BJ (cell line): Measurements from ENCODE around the gene TBC1D32. TPM values are rescaled to one million over a fixed set of nuclear protein-coding genes. Genes with fewer than 3 reads are reported as not detected.
A peak's percentile ranks its signal among the peaks of the same experiment; 100 is the strongest.

Experiments
- CTCF ChIA-PET: fragments of 350-600 bp; formaldehyde crosslinking; extraction: SDS; loops from one replicate; lab custom pipeline; 2021; ENCODE audit warnings: antibody characterized with exemption, inconsistent platforms; lab: Yijun Ruan, JAX
- POLR2A ChIA-PET: fragments of 300-600 bp; sonication (Branson Sonifier 250); formaldehyde crosslinking; extraction: SDS; loops from one replicate; lab custom pipeline; 2021; ENCODE audit warnings: antibody characterized with exemption; lab: Charles Lee
- DNase-seq: peaks from one replicate; pipeline ENCODE4 v3.0.0-alpha.2; 2011; ENCODE audit warnings: low read depth
- H3K27me3 ChIP-seq: 2 replicates; pipeline ENCODE4 v1.6.0; 2011; ENCODE audit warnings: low read length; ENCODE audit not compliant: control insufficient read depth, insufficient read depth
- H3K36me3 ChIP-seq: 2 replicates; pipeline ENCODE4 v1.5.1; 2011; ENCODE audit warnings: low read length; ENCODE audit not compliant: control insufficient read depth, insufficient read depth
- H3K4me3 ChIP-seq: 2 replicates; pipeline ENCODE4 v1.5.1; 2011; ENCODE audit warnings: low read depth, mild to moderate bottlenecking, control low read depth, low read length
- polyA plus RNA-seq: library from polyadenylated mRNA; depleted of rRNA; stranded (reverse); fragments of >200 nt; gene quantifications from 2 replicates; pipeline ENCODE4 v1.2.3, GENCODE V29; 2011
- TF ChIP-seq, protein P1 (sequence below): IDR thresholded peaks from 2 replicates; pipeline ENCODE4 v1.5.1; 2011; ENCODE audit warnings: low read depth, mild to moderate bottlenecking, control low read depth, inconsistent platforms, low read length, moderate library complexity; ENCODE audit not compliant: insufficient read depth

Gene TBC1D32
- polyA plus RNA-seq, 1 experiment = 1.6 TPM

GRCh38 chr6:121106962-121107361 is 227.3 kb downstream of the TBC1D32 start:
- DNase-seq = no peak
- Histone ChIP-seq H3K36me3 (no peaks in the 10 kb centered on the region), H3K27me3 (no peaks in the 10 kb centered on the region), H3K4me3 (no peak overlapping the region)
- ChIA-PET CTCF (no interaction called here), POLR2A (no interaction called here)
- TF ChIP-seq, protein P1, sequence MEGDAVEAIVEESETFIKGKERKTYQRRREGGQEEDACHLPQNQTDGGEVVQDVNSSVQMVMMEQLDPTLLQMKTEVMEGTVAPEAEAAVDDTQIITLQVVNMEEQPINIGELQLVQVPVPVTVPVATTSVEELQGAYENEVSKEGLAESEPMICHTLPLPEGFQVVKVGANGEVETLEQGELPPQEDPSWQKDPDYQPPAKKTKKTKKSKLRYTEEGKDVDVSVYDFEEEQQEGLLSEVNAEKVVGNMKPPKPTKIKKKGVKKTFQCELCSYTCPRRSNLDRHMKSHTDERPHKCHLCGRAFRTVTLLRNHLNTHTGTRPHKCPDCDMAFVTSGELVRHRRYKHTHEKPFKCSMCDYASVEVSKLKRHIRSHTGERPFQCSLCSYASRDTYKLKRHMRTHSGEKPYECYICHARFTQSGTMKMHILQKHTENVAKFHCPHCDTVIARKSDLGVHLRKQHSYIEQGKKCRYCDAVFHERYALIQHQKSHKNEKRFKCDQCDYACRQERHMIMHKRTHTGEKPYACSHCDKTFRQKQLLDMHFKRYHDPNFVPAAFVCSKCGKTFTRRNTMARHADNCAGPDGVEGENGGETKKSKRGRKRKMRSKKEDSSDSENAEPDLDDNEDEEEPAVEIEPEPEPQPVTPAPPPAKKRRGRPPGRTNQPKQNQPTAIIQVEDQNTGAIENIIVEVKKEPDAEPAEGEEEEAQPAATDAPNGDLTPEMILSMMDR = no peak

GRCh38 chr6:121105461-121105860 is 228.8 kb downstream of the TBC1D32 start:
- TF ChIP-seq, protein P1 = no peak
- Histone ChIP-seq H3K4me3 (no peak overlapping the region), H3K27me3 (no peaks in the 10 kb centered on the region), H3K36me3 (no peaks in the 10 kb centered on the region)
- DNase-seq = no peak
- POLR2A ChIA-PET = no interaction called here
- CTCF ChIA-PET = no interaction called here

- TF ChIP-seq, protein P1 = no peak
- peak; percentile 15 for DNase-seq
- Histone ChIP-seq H3K27me3 (no peaks in the 10 kb centered on the region), H3K36me3 (no peaks in the 10 kb centered on the region), H3K4me3 (no peak overlapping the region)
- POLR2A ChIA-PET = interaction anchor here (0.7 kb wide), 1 partner anchor 1914 kb away, joined by 4 read pairs; no protein-coding TSS in a partner anchor
- CTCF ChIA-PET = no interaction called here
These were observed 240.4 kb downstream of the TBC1D32 start for GRCh38 chr6:121093928-121094327.

DNA sequence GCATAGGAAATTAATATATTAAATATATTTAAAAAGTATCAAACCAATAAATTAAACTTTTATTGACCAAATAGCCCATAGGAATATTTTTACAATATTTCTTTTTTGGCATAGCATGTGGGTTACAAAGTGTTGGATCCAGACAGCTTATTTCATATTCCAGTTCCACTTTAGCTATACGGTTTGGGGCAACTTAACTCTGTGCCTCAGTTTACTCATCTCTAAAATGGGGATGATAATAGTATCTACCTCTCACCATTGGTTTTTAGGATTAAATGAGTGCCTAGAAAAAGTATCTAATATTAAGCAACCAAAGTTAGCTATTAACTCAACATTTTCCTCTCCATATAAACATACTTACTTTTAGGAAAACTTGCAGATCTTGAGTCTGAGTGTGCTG is 243.8 kb downstream of the TBC1D32 start:
- Histone ChIP-seq H3K4me3 (no peak overlapping the region), H3K27me3 (no peaks in the 10 kb centered on the region), H3K36me3 (no peaks in the 10 kb centered on the region)
- ChIA-PET POLR2A (no interaction called here), CTCF (no interaction called here)
- no peak for DNase-seq
- TF ChIP-seq, protein P1 = no peak

GRCh38 chr6:121086876-121087275 is 247.4 kb downstream of the TBC1D32 start:
- H3K27me3 ChIP-seq = no peaks in the 10 kb centered on the region
- DNase-seq = no peak
- TF ChIP-seq, protein P1 = no peak
- no peaks in the 10 kb centered on the region for H3K36me3 ChIP-seq
- POLR2A ChIA-PET = no interaction called here
- no peak overlapping the region for H3K4me3 ChIP-seq
- CTCF ChIA-PET = interaction anchor here (1.2 kb wide), 1 partner anchor 11 kb away, joined by 4 read pairs; no protein-coding TSS in a partner anchor
